Measurements from ENCODE around the gene SEMG2.

DNA sequence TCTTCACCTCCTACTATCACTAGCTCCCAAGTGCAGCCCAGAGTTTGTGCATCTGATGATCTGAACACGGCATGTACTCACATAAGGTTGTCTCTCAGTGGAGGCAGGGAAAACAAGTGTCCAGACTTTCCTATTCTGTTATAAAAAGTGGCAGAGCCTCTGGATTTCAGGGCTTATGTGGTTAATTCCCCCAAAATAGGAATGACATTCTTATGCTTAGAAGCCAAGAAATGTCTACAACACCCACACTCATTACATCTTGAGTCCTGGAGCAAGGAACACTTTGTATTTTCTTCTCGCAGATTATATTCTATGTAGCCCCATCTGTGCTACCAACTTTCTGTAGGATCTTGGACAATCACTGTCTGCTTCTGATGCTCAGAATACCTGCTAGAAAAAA is 27.8 kb upstream of the SEMG2 start:
- TF ChIP-seq, protein P1, sequence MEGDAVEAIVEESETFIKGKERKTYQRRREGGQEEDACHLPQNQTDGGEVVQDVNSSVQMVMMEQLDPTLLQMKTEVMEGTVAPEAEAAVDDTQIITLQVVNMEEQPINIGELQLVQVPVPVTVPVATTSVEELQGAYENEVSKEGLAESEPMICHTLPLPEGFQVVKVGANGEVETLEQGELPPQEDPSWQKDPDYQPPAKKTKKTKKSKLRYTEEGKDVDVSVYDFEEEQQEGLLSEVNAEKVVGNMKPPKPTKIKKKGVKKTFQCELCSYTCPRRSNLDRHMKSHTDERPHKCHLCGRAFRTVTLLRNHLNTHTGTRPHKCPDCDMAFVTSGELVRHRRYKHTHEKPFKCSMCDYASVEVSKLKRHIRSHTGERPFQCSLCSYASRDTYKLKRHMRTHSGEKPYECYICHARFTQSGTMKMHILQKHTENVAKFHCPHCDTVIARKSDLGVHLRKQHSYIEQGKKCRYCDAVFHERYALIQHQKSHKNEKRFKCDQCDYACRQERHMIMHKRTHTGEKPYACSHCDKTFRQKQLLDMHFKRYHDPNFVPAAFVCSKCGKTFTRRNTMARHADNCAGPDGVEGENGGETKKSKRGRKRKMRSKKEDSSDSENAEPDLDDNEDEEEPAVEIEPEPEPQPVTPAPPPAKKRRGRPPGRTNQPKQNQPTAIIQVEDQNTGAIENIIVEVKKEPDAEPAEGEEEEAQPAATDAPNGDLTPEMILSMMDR (IDR thresholded peaks at IDR 0.05) = no peak
- TF ChIP-seq POLR2A (IDR thresholded peaks at IDR 0.05) = no peak

Measured in Peyer's patch (tissue), 4 donors.